GM18505 (cell line): ENCODE results near the gene JAKMIP2.
"Not testable (repeated sequence)": the region's sequence is repeated elsewhere in the genome, so short reads cannot be mapped to it uniquely, and the experiment has no call there.

Experiments used
- ATAC-seq: cut with Tn5 transposase; IDR thresholded peaks from one replicate; pipeline ENCODE4 v1.9.1; 2021; ENCODE audit not compliant: unreplicated experiment
- POLR2A ChIP-seq: IDR thresholded peaks from 4 replicates; pipeline ENCODE4 v1.6.1; 2011; ENCODE audit warnings: borderline replicate concordance; ENCODE audit not compliant: insufficient read depth, insufficient read length; ENCODE audit errors: extremely low read depth

JAKMIP2 gene

DNA sequence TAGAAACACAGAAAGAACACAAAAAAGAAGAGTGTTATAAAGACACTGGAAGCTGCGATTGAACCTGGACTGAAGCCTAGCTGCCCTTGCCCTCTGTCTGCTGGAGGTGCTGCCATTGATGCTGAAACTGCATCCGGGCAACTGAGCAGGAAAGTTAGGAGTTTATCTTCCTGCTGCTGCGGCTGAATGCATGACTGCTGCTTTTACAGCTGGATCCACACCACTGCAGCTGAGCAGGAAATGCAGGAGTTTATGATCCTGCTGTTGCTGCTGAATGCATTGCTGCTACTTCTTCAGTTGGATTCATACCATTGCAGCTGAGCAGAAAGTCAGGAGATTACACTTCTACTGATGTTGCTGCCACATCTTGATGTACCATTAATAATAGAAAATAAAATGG, 21.8 kb upstream of the JAKMIP2 start:
- no peak for TF ChIP-seq POLR2A
- ATAC-seq: no peak

DNA sequence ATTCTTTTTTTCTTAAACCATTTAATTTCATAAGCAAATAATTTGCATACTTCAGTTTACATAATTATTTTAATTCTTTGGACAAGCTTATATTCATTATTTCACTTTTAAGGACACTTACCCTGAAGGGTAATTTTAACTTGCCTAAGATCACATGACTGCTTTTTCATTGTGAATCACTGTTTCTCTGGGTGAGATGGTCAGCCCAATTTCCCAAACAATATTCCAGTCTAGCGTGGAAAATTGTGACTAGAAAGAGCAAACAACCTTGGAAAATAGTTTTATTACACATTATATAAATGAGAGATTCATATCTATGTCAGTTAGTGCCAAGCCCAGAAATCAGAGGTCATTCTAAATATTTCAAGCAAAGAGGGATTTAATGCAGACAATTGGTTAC, 21.4 kb upstream of the JAKMIP2 start:
- ATAC-seq: no peak
- no peak for TF ChIP-seq POLR2A

DNA sequence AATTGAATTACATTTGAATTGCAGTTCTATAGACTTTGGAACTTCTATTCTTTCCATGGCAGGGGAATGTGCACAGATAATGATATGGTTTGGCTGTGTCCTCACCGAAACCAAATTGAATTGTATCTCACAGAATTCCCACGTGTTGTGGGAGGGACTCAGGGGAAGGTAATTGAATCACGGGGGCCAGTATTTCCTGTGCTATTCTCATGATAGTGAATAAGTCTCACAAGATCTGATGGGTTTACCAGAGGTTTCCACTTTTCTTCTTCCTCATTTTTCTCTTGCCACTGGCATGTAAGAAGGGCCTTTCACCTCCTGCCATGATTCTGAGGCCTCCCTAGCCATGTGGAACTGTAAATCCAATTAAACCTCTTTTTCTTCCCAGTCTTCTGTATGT, 20.6 kb upstream of the JAKMIP2 start:
- ATAC-seq: not testable (repeated sequence)

DNA sequence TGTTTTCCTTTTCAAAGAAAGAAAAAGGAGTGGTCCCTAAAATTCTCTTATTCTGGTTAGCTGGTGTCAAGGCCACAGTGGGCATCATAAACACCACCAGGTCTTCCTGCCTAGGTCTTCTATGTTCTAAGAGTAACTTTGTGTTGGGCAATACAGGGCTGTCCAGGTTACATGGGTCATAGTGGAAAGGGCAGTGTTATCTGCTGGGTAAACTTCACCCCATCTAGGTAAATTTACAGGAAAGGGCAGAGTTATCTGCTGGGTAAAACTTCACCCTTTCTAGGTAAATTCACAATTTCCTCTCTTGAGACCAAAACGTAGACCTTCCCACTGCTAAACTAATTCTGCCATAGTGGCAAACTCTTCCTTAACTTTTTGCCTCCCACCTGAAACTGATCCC, 18.9 kb upstream of the JAKMIP2 start:
- ATAC-seq: no peak
- no peak for TF ChIP-seq POLR2A

DNA sequence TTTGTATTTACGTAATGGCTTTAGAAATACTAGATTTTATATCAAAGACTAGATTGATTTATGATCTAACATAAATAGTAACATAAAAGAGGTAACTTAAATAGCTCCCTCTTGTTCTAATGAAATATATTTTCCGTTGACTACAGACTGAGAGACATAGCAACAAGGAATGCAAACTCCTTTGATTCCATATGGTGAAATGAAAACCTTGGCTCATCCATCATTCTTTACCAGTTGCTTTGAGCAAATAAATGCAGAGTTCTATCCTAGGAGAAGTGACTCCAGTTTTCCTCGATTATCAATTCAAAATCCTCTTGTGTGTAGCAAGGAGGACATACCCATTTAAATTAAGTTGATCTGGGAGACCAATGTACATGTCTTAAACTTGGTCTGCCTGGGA, 18.0 kb upstream of the JAKMIP2 start:
- ATAC-seq: no peak
- TF ChIP-seq POLR2A: no peak

DNA sequence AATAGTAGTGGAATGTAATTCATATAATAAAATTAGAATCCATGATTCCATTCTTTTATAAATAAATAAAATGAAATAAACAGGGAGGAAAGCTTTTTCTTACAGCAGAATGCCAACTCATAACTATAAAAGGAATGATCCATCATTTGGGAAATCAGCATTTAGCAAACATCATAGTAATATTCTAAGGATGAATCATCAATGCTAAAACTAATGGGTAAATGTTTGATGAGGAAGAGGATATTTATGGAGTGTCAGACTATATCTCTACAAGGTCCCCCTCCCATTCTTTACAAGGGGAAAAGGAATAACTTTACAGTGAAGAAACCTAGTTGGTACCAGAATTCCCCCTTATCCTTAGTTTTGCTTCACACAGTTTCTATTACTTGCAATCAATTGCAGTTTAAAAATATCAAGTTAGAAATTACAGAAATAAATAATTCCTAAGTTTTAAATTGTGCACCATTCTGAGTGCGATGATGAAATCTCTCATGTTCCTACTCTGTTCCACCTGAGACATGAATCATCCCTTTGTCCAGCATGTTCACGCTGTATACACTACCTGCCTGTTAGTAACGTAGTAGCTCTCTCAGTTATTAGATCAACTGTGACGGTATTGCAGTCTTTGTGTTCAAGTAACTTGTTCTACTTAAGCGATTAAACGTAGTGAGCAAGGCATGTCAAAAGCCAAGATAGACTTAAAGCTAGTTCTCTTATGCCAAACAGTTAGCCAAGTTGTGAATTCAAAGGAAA, 14.2 kb upstream of the JAKMIP2 start:
- TF ChIP-seq POLR2A: no peak
- ATAC-seq: no peak

DNA sequence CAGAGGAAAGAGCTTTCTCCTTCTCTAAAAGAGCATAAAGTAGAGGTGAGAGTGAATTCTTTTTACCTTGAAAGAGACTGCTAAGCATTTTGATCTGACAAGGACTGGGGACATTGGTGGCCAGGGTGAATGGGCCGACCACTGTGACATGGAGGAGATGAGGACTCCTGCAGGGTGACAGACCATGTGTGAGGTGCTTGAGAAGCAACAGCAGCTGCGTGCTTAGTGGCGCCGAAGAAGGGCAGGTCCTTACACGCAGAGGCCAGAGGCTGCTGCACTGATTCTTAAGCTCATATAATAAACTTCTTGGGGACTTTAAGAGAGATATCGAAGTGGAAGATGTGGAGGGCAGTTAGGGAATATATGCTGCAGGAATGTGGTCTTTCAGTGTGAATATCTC, 8.7 kb upstream of the JAKMIP2 start:
- ATAC-seq: no peak
- no peak for TF ChIP-seq POLR2A

- no peak for TF ChIP-seq POLR2A
- no peak for ATAC-seq
These were observed 7.3 kb upstream of the JAKMIP2 start for GRCh38 chr5:147789820-147790219.

- no peak for TF ChIP-seq POLR2A
- ATAC-seq: no peak
These were observed 5.5 kb upstream of the JAKMIP2 start for GRCh38 chr5:147788023-147788422.

GRCh38 chr5:147786142-147786541, 3.6 kb upstream of the JAKMIP2 start:
- no peak for TF ChIP-seq POLR2A
- no peak for ATAC-seq

DNA sequence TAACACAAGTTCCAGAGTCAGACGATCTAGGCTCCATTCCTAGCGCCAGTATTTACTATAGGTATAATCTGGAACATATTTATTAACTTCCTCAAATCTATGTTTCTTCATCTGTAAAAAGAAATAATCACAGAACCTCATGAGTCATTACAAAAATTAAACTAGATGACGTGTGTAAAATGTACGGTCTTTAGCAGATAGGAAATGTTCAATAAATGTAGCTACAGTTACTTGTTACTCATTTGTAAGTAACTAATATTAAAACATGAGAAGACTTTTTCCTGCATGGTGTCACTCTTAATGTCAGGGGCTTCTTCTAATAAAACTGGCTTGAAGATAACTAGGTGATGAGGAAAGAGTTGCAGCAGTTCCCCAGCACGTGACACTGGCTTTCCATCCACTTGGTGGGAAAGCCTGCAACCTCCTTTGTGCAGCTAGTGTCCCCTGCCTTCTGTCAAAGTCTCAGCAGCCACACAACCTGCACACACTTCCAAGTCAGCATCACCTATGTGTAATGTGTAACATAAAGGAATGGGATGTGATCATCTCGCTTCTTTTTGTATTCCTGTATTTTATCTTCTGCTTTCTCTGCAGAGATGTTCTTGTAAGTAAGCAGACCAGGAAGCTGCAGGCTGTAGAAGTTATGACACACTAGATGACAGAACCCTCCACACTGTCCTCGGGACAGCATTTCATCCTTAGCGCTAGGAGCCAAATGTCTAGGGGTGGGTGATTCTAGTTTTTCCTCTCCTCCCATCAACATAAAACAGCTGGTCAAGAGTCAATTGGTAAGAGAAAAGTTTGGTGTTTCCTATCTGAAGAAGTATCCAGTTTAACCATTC, 1.8 kb upstream of the JAKMIP2 start:
- TF ChIP-seq POLR2A: no peak

DNA sequence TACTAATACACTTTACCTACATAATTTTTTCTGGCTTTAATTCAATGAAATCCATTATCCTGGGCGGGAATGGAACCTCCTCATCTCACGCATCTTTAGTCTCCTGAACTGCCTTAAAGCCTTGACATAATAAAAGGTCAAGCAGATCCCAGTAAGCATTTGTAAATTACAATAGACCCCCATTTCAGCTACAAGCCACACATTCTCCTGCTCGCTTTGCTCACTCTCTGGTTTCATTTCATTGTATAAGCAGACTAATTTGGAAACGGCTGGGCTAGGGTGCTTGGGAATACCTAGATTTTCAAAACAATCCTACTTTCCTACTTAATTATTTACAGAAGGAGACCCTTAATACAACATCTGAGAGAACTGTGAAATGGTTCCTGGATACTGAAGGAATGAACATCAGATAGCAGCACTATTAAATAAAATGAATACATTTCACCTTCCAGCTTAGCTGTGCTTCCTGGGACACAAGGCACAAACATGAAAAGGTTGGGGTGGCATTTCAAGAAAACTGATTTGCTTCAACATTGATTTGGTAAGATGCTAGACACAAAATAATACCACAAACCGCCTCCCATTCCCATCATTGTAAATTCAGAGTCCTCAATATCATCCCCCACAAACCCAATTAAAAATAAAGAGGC, 1.5 kb downstream of the JAKMIP2 start:
- no peak for TF ChIP-seq POLR2A
- ATAC-seq: no peak

More for the DNA sequence above, 1.8 kb upstream of the JAKMIP2 start:
- ATAC-seq: no peak

DNA sequence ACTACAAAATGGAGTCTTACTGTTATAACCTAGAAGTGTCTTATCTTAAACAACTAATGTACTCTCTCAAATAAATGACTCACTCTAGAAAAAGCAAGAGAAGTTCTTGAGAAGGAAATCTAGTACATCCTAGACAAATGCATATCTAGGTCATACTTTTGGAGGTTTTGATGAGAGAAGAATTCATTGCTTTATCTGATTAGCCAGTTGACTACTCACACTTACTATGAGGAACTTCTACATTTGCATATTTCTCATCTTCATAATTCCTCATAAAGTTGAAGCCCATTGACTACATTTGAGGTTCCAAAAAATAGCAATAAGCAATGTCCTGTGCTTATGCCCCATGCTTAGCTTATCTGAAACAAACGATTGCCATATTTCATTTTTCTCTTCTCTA, 2.8 kb downstream of the JAKMIP2 start:
- ATAC-seq: no peak
- no peak for TF ChIP-seq POLR2A

DNA sequence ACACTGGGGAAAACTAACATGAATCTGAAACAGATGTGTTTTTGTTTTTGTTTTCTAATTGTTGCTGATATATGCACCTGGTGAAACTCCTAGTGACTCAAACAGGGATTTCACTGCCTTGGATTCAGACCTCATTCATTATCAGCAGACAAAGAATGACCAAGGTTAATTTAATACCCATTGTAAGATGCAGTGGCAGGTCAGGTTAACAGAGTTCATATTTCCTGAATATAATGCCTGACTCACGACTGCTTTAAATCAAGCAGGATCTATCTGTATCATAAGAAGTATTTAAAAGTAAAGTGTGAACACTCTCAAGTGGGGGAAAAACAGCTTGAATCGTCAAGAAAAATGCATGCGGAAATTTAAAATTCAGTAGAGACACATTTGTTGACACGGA, 5.5 kb downstream of the JAKMIP2 start:
- TF ChIP-seq POLR2A: no peak
- no peak for ATAC-seq
